ENCODE measurements around the gene ITPK1.

Gene ITPK1

DNA sequence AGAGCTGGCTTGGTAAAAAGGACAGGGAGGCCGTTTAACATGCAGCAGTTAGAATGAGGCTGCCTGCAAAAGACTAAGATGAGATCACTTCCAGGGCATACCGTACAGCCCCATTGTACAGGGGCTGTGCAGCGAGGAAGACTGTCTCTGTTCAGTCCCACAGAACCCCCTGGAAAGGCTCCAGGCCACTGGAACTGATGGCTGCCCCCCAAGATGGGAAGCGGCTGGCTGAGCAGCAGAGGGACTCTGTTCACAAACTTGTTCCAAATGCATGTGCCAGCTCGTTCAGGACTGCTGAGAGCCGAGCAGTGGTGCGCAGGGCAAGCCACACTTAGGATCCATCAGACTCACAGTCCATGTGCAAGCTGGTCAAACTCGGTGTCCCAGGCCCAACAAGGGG lies 109.9 kb downstream of the ITPK1 start:
- H3K4me3 ChIP-seq (ENCODE audit: low read length), result no peak overlapping the region
- TF ChIP-seq, protein P1, sequence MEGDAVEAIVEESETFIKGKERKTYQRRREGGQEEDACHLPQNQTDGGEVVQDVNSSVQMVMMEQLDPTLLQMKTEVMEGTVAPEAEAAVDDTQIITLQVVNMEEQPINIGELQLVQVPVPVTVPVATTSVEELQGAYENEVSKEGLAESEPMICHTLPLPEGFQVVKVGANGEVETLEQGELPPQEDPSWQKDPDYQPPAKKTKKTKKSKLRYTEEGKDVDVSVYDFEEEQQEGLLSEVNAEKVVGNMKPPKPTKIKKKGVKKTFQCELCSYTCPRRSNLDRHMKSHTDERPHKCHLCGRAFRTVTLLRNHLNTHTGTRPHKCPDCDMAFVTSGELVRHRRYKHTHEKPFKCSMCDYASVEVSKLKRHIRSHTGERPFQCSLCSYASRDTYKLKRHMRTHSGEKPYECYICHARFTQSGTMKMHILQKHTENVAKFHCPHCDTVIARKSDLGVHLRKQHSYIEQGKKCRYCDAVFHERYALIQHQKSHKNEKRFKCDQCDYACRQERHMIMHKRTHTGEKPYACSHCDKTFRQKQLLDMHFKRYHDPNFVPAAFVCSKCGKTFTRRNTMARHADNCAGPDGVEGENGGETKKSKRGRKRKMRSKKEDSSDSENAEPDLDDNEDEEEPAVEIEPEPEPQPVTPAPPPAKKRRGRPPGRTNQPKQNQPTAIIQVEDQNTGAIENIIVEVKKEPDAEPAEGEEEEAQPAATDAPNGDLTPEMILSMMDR (conservative IDR thresholded peaks at IDR 0.05; ENCODE audit: low read length), result no peak
- no peak for DNase-seq (ENCODE audit: low read depth)

DNA sequence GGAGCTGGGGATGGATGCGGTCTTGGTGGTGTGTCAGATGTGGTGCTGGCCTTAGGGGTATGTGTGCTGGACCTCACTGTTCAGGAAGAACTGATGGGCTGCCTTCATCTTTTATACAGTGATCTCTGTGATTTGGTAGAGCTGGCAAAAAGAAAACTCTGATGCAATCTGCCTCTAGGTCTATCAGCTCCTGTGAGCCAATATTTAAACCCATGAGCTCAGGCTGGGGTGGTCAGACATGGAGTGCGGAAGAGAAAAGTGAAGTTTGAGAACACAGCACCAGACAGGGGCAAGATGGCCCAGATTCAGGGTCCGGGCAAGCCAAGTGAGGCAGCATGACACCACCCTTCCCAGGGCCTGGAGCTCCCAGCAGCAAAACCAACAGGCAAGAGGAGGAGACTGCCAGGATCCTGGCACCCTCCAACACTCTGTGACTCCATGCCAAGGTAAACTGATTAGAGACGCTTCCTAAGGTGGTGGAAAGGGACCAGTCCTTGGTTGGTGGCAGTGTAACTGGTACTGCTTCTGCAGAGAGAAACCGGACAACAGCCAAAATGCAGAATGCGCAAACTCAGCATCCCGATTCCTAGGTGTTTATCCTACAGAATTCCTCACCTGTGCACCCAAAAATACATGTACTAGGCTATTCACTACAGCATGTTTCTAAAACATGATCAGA lies 110.5 kb downstream of the ITPK1 start:
- DNase-seq (ENCODE audit: low read depth), result no peak
- no peak overlapping the region for H3K4me3 ChIP-seq (ENCODE audit: low read length)
- TF ChIP-seq, protein P1 (conservative IDR thresholded peaks at IDR 0.05; ENCODE audit: low read length), result no peak

DNA sequence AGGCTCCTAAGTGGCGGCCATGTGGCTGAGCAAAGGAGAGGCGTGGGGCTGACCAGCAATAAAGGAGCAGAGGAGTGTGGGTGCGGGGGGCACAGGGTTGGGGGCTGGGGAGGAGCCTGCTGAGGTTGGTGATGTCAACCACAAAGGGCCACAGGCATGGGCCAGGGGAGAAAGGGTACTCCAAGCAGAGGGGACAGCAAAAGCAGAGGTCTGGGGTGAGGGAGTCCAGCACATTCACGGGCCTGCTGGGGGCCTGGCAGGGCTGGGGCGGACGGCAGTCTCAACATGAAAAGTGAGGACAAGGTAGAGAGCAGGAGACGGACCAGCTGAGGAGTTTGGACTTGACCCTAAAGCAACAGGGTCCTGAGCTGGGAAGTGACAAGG lies 111.0 kb downstream of the ITPK1 start:
- TF ChIP-seq, protein P1 (conservative IDR thresholded peaks at IDR 0.05; ENCODE audit: low read length), result no peak
- DNase-seq (ENCODE audit: low read depth), result no peak
- H3K4me3 ChIP-seq (ENCODE audit: low read length), result no peak overlapping the region

DNA sequence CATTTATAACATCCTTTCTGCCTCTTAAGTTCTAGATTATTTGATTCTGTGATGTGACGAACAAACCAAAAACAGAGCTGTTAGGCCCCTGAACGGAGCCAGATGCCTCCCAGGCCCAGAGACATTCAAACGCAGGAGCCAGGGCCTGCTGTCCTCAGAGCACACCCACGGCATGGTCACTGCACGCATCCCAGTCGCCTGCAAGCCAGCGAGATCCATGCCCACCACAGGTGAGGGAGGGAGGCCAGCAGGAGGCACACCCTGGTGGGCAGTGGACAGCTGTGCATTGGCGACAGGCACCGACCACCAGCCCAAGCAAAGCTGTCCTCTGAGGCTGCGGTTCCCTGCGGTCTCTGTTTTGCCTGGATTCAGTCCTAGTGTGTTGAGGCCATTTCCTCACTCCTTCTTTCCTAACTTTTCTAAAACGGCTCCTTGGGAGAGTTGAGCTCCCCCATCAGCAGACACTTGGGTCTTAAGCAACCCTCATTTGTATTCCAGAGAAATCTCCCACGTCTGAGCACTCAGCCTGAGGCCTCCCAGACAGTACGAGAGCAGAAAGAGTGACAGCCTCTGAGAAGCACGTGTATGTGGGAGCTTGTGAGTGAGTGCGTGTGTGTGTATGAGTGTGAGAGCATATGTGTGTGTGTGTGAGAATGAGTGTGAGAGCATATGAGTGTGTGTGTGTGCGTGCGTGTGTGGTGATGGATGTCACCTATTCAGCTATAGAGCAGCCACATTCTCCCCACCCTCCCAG lies 111.6 kb downstream of the ITPK1 start:
- TF ChIP-seq, protein P1 (conservative IDR thresholded peaks at IDR 0.05; ENCODE audit: low read length), result no peak
- no peak overlapping the region for H3K4me3 ChIP-seq (ENCODE audit: low read length)
- DNase-seq (ENCODE audit: low read depth), result peak; percentile 47

DNA sequence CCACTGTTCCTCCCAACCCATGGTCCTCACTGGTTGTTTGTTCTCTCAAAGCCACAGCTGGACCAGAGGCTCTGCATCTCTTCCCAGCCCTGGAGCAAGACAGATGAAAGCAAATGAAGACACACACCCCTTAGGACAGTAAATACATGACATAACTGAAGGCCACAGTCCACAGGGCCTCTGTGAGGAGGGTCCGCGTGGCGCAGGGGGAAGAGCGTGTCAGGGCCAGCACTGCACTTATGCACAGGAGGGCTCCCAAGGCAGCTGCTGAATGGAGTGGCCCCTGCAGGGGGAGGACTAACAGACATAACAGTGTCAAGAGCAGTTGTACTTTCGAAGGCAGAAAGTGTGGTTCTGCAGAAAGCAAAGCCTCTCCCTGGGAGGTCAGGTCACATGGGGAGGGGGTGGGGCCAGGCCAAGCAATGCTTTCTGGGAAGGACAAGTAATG lies 112.8 kb downstream of the ITPK1 start:
- TF ChIP-seq, protein P1 (conservative IDR thresholded peaks at IDR 0.05; ENCODE audit: low read length), result no peak
- no peak for DNase-seq (ENCODE audit: low read depth)
- H3K4me3 ChIP-seq (ENCODE audit: low read length), result no peak overlapping the region

DNA sequence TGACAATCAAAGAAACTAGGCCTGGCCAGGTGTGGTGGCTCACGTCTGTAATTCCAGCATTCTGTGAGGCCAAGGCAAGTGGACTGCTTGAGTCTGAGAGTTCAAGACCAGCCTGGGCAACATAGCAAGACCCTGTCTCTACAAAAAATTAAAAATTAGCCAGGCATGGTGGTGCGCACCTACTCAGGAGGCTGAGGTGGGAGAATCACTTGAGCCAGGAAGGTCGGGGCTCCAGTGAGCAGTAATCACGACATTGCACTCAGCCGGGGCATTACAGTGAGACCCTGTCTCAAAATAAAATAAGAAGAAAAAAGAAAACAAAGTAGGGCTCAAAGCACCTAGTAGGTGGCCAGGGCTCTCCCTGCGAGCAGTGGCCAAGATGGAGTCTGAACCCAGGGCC lies 113.7 kb downstream of the ITPK1 start:
- H3K4me3 ChIP-seq (ENCODE audit: low read length), result no peak overlapping the region
- TF ChIP-seq, protein P1 (conservative IDR thresholded peaks at IDR 0.05; ENCODE audit: low read length), result no peak
- DNase-seq (ENCODE audit: low read depth), result no peak

DNA sequence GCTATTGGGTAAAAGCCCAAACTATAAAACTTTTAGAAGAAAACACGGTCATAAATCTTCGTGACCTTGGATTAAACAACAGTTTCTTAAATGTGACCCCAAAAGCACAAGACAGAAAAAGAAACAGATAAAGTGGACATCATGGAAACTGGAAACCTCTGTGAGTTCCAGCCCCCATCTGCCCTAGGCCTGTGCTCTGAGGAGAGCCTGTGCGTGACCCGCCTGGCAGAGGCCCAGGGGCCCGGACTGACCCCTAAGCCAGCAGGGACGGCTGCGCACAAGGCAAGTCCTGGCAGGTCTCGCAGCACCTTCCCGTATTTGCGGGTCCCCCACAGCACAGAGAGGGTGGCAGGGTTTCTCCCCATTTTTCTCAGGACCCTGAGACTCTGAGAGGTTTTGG lies 116.8 kb downstream of the ITPK1 start:
- TF ChIP-seq, protein P1 (conservative IDR thresholded peaks at IDR 0.05; ENCODE audit: low read length), result no peak
- no peak for DNase-seq (ENCODE audit: low read depth)
- no peak overlapping the region for H3K4me3 ChIP-seq (ENCODE audit: low read length)

Measured in AG10803 (cell line).